ENCODE results near the gene TTC7B.

- TF ChIP-seq CTCF (IDR thresholded peaks at IDR 0.05; ENCODE audit: extremely low read depth in 1 of 2, insufficient read depth in 1 of 2, low read depth in 1 of 2, low read length in 2 of 2) = no peak
- TF ChIP-seq POLR2AphosphoS5 (IDR thresholded peaks at IDR 0.05; ENCODE audit: insufficient read depth, low read depth, low read length) = no peak
- TF ChIP-seq POLR2A (IDR thresholded peaks at IDR 0.05; ENCODE audit: low read depth, low read length) = no peak
- TF ChIP-seq GATA2 (IDR thresholded peaks at IDR 0.05; ENCODE audit: insufficient read depth, insufficient read length, low read depth, low read length) = no peak
- TF ChIP-seq MAX (IDR thresholded peaks at IDR 0.05; ENCODE audit: insufficient read depth, insufficient read length) = no peak
Observed at GRCh38 chr14:90726656-90727055, 89.6 kb downstream of the TTC7B start.

Data from endothelial cell of umbilical vein (primary cell).